ACC112 (cell line): ENCODE data around the gene DENND1B.

Experiments used
- H2AFZ ChIP-seq: fragments of 200-600 bp; sonication (generic); one replicate; pipeline ENCODE4 v1.6.0; 2017; ENCODE audit warnings: antibody characterized with exemption, low read length; ENCODE audit not compliant: unreplicated experiment
- H3K27ac ChIP-seq: fragments of 200-600 bp; sonication (generic); 2 replicates; pipeline ENCODE4 v1.5.1; 2014; ENCODE audit warnings: low read depth, mild to moderate bottlenecking, antibody characterized with exemption, low read length, moderate library complexity
- H3K27me3 ChIP-seq: fragments of 200-600 bp; sonication (generic); 2 replicates; pipeline ENCODE4 v1.6.1; 2014; ENCODE audit warnings: mild to moderate bottlenecking, antibody characterized with exemption, low read length, moderate library complexity, mixed read lengths; ENCODE audit not compliant: insufficient read depth
- H3K36me3 ChIP-seq: fragments of 200-600 bp; sonication (generic); 2 replicates; pipeline ENCODE4 v1.6.1; 2016; ENCODE audit warnings: mild to moderate bottlenecking, antibody characterized with exemption, low read length, moderate library complexity, mixed read lengths; ENCODE audit not compliant: insufficient read depth
- H3K4me1 ChIP-seq: fragments of 200-600 bp; sonication (generic); one replicate; pipeline ENCODE4 v1.6.1; 2016; ENCODE audit warnings: low read length, mixed read lengths; ENCODE audit not compliant: insufficient read depth, unreplicated experiment, control insufficient read depth
- H3K4me3 ChIP-seq: fragments of 200-600 bp; sonication (generic); 2 replicates; pipeline ENCODE4 v1.5.1; 2014; ENCODE audit warnings: mild to moderate bottlenecking, low read depth, low read length
- H3K79me2 ChIP-seq: fragments of 200-600 bp; sonication (generic); one replicate; pipeline ENCODE4 v1.6.0; 2016; ENCODE audit warnings: low read length; ENCODE audit not compliant: control insufficient read depth, unreplicated experiment, insufficient read depth

Gene DENND1B

DNA sequence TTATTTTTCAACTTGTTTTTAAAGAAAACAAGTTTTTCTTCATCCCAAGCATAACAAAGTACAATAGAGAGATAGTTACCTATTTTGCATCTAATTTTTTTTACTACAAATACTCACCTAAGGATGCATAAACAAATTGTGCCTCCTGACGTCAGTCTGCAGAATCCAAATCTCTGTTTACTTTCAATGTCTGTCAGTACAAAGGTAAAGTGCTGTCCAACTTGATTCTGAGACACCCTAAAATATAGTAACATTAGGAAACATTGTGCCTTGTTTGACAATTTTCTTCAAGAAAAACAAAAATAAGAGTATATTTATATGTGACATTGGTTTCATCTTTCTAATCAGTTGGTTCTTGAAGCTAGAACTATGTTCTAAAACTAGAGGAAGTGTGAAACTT is 103.4 kb downstream of the DENND1B start:
- peaks cover 29% of the 10 kb centered on the region for H3K4me1 ChIP-seq
- H3K36me3 ChIP-seq, result no peaks in the 10 kb centered on the region
- H2AFZ ChIP-seq, result no peak overlapping the region
- H3K27me3 ChIP-seq, result no peaks in the 10 kb centered on the region
- no peak overlapping the region for H3K27ac ChIP-seq
- H3K79me2 ChIP-seq, result no peaks in the 10 kb centered on the region
- no peak overlapping the region for H3K4me3 ChIP-seq

DNA sequence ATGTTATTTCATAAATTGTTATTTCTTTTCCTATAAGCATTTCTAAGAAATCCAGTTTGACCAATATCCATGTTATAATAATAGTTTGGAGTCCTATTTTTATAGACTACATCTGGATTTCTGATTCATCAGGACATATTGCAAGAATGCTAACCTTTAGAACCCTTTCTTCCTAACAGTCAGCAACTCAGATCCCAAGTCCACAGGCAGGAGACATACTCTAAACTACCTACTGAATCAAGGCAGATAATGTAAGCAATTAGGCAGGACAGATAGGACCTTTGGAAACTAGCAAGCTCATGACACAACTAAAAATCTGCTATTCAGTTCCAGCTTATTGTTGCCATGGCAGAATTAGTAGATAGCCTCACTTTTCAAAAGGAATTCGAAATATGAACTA is 104.1 kb downstream of the DENND1B start:
- Histone ChIP-seq H2AFZ (no peak overlapping the region), H3K36me3 (no peaks in the 10 kb centered on the region), H3K4me3 (no peak overlapping the region), H3K27ac (no peak overlapping the region), H3K79me2 (no peaks in the 10 kb centered on the region), H3K4me1 (peaks cover 24% of the 10 kb centered on the region), H3K27me3 (no peaks in the 10 kb centered on the region)

DNA sequence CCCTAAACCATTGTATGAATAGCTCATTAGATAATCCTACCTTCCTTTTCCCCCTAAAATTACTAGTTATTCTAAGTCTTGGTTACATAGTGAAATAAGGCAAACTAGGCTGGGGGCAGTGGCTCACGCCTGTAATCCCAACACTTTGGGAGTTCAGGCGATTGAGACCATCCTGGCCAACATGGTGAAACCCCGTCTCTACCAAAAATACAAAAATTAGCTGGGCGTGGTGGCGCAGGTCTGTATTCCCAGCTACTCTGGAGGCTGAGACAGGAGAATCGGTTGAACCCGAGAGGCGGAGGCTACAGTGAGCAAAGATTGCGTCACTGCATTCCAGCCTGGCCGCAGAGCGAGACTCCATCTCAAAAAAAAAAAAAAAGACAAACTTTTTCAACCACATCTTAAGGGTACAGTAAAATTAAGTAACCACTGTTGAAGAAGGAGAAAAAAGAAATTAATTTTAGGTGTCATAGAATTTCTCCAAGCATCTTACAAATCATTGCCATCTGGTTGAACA is 108.5 kb downstream of the DENND1B start:
- Histone ChIP-seq H3K27ac (no peak overlapping the region), H3K27me3 (no peaks in the 10 kb centered on the region), H3K4me3 (no peak overlapping the region), H2AFZ (no peak overlapping the region), H3K36me3 (no peaks in the 10 kb centered on the region), H3K79me2 (no peaks in the 10 kb centered on the region), H3K4me1 (peaks cover 8% of the 10 kb centered on the region)

GRCh38 chr1:197664391-197664790 is 110.9 kb downstream of the DENND1B start:
- H3K27me3 ChIP-seq, result no peaks in the 10 kb centered on the region
- no peak overlapping the region for H3K4me3 ChIP-seq
- no peak overlapping the region for H3K27ac ChIP-seq
- H3K4me1 ChIP-seq, result peaks cover 8% of the 10 kb centered on the region
- H3K79me2 ChIP-seq, result no peaks in the 10 kb centered on the region
- no peak overlapping the region for H2AFZ ChIP-seq
- no peaks in the 10 kb centered on the region for H3K36me3 ChIP-seq

GRCh38 chr1:197663162-197663953 is 111.9 kb downstream of the DENND1B start:
- Histone ChIP-seq H3K79me2 (no peaks in the 10 kb centered on the region), H2AFZ (no peak overlapping the region), H3K4me3 (no peak overlapping the region), H3K27me3 (no peaks in the 10 kb centered on the region), H3K27ac (no peak overlapping the region), H3K4me1 (peaks cover 8% of the 10 kb centered on the region), H3K36me3 (no peaks in the 10 kb centered on the region)

DNA sequence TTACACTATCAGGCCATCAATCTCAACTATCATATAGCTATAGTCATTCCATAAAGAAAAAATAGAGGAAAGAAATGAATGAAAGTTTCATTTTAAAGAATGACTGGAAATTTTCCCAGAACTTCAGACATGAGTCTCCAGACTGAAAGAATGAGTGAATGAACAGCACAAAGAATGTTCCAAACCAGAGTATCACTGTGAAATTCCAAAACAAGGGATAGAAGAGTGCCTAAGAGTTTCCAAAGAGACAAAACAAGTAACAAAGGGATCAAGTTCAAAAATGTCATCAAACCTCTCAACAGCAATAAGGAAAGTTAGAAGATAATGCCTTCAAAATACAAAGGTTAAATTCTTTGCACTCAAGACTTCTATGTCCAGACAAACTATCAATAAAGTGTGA is 114.9 kb downstream of the DENND1B start:
- Histone ChIP-seq H3K79me2 (no peaks in the 10 kb centered on the region), H2AFZ (no peak overlapping the region), H3K36me3 (no peaks in the 10 kb centered on the region), H3K27me3 (no peaks in the 10 kb centered on the region), H3K27ac (no peak overlapping the region), H3K4me3 (no peak overlapping the region), H3K4me1 (peaks cover 8% of the 10 kb centered on the region)

DNA sequence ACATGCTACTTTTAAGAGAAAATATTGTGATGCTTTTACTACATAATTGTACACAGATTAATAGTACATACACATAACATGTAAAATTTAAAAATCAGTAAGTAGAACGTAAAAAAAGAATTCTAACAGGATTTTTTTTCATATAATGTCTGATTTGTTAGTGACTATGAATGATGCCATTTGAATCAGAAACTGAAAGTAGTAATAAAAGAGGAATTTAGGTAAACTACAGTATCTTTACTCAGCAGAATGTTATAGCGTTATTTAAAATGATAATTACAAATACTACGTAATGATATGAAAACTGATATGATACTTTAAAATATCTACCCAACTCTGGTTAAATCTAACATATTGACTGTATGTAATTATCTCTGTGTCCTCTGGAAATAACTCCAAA is 116.1 kb downstream of the DENND1B start:
- peak overlapping the region; percentile 74 for H2AFZ ChIP-seq
- H3K36me3 ChIP-seq, result no peaks in the 10 kb centered on the region
- H3K4me1 ChIP-seq, result peaks cover 8% of the 10 kb centered on the region
- no peaks in the 10 kb centered on the region for H3K27me3 ChIP-seq
- peak overlapping the region; percentile 70 for H3K4me3 ChIP-seq
- H3K79me2 ChIP-seq, result no peaks in the 10 kb centered on the region
- peak overlapping the region; percentile 3; the same call in 1 of the 2 replicates for H3K27ac ChIP-seq

GRCh38 chr1:197649188-197649587 is 126.1 kb downstream of the DENND1B start:
- Histone ChIP-seq H3K4me1 (no peaks in the 10 kb centered on the region), H3K27me3 (no peaks in the 10 kb centered on the region), H3K4me3 (no peak overlapping the region), H3K36me3 (no peaks in the 10 kb centered on the region; the same call in 1 of the 2 replicates), H3K79me2 (no peaks in the 10 kb centered on the region), H2AFZ (no peak overlapping the region), H3K27ac (no peak overlapping the region)

- no peaks in the 10 kb centered on the region for H3K27me3 ChIP-seq
- H3K27ac ChIP-seq, result no peak overlapping the region
Observed at GRCh38 chr1:197638316-197638715, 137.0 kb downstream of the DENND1B start.

GRCh38 chr1:197637406-197637805 is 137.9 kb downstream of the DENND1B start:
- Histone ChIP-seq H3K4me3 (no peak overlapping the region), H3K79me2 (no peaks in the 10 kb centered on the region), H3K27me3 (no peaks in the 10 kb centered on the region), H3K27ac (no peak overlapping the region), H3K4me1 (no peaks in the 10 kb centered on the region), H2AFZ (no peak overlapping the region), H3K36me3 (no peaks in the 10 kb centered on the region)

More at GRCh38 chr1:197638316-197638715, 137.0 kb downstream of the DENND1B start:
- no peak overlapping the region for H3K4me3 ChIP-seq
- H3K79me2 ChIP-seq, result no peaks in the 10 kb centered on the region
- H3K4me1 ChIP-seq, result no peaks in the 10 kb centered on the region
- H2AFZ ChIP-seq, result no peak overlapping the region
- H3K36me3 ChIP-seq, result no peaks in the 10 kb centered on the region

DNA sequence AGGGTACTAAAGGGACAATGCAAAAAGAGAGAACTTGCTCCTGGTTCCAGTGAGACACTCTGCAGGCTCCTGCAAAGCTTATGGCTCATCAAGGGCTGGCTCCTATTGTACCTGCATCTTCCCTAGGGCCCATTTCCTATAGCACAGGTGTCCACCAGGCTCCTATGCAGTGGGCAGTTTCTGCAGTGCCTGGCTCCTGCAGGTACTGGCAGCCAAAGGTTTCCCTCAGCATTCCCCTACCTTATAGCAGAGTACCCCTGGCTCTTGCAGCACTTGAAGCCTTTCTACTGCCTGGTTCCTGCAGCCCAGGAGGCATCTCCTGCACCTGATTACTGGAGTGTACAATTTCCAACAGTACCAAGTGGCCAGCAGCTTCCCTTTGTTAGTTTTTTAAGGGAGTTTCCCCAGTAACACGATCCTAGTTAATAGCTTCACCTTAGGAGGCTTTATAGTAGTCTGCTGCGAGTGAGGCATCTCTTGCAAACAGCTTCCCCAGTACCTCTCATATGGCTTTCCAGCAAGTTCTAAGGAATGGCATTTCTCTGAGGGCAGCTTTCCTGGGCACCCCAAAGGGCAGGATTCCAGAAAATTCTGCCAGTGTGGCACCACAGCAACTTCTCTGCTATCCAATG is 141.7 kb downstream of the DENND1B start:
- no peaks in the 10 kb centered on the region for H3K4me1 ChIP-seq
- H3K27me3 ChIP-seq, result no peaks in the 10 kb centered on the region
- no peaks in the 10 kb centered on the region for H3K79me2 ChIP-seq
- H3K4me3 ChIP-seq, result no peak overlapping the region
- no peaks in the 10 kb centered on the region for H3K36me3 ChIP-seq
- H3K27ac ChIP-seq, result no peak overlapping the region
- H2AFZ ChIP-seq, result no peak overlapping the region
